ENCODE data around the gene P4HB.
A peak's percentile ranks its signal among the peaks of the same experiment; 100 is the strongest.

P4HB gene

DNA sequence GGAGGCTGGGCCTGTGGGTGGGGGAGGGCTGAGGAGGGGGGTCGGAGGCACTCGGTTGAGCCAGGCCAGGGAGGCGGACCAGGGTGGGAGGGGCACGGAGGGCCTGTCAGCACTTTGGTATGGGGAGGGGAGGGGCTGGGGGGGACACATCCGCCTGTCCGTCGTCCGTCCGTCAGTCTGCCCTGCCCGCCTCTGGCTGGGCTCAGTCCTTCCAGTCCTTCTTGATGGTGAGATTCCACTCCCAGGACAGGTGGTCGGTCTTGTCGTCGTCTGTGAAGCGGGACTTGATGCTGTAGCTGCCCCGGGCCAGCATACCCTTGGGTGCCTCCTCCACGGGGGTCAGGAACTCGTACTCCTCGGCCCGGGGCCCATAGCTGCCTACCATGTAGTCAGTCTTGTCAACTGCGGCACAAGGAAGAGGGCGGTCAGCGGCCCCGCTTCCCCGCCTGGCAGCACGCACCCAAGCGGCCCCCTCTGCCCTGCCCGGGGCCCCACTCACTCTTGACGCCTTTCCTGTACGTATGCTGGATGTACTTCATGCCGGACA lies 8.4 kb upstream of the P4HB start:
- no peak for DNase-seq (ENCODE audit: low read depth in 2 of 2, low spot score in 1 of 2)

DNA sequence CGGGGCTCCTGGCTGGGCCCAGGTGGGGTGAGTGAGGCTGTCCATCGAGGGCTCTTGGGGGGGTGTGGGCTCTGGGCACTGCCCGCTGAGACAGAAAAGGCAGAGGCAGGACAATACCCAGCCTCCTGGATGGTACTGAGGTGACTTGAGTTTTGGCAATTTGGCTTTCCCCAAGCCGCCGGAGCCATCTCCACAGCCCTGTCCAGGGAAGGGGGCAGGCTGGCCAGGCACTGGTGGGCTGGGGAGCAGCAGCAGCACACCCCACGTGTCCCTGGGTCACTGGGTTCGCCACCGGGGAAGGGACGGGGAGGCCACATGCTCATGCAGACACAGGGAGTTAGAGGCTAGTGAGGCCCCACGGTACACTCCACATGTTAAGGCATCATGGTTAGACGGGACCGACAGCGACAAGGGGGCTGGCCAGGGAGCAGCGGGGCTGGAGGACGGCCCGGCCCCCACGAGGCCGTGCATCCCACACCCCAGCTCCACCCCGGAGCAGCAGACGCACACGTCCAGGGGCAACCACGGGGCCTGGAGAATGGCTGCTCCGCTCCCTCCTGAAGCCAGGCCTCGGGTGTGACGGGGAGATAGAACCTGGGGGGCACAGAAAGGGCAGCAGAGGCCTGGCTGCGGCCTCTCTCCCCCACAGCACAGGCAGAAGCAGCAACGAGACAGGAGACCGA lies 7.8 kb upstream of the P4HB start:
- no peak for DNase-seq (ENCODE audit: low read depth in 2 of 2, low spot score in 1 of 2)

DNA sequence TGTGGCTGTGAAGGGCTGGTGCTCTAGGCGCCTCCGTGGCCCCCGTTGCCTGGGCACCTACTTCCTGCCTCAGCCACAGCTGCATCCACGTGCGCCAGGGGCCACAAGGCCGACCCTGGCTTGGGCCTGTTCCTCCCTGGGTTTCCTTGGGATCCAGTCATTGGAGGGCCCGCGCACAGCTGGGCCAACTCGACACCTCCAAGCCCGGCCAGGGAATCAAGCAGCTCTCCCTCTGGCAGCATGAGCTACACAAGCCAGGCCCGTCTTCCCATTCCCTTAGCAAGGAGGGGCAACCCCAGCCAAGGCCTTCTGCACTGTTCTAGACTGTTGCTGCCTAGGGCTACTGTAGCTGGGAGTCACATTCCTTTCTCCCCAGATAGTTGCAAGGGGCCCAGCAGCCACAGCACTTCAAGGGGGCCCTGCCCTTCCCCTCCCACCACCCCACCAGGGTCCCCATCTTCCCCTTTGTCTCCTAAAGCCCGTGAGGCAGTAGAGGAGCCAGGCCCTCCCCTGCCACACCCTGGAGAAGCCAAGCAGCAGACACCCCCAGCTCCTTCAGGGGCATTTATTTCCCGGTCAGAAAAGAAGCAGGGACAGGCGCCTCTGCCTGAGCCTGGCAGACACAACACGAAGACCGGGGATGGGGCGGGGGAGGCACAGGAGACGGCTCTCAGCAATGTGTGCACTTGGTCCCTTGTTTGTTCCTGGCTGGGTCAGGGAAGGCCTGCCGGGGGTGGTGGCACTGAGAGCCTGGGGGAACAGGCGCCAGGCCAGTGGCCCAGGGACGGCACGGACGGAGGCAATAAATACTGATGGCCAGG lies 7.0 kb upstream of the P4HB start:
- DNase-seq (ENCODE audit: low read depth in 2 of 2, low spot score in 1 of 2): no peak

DNA sequence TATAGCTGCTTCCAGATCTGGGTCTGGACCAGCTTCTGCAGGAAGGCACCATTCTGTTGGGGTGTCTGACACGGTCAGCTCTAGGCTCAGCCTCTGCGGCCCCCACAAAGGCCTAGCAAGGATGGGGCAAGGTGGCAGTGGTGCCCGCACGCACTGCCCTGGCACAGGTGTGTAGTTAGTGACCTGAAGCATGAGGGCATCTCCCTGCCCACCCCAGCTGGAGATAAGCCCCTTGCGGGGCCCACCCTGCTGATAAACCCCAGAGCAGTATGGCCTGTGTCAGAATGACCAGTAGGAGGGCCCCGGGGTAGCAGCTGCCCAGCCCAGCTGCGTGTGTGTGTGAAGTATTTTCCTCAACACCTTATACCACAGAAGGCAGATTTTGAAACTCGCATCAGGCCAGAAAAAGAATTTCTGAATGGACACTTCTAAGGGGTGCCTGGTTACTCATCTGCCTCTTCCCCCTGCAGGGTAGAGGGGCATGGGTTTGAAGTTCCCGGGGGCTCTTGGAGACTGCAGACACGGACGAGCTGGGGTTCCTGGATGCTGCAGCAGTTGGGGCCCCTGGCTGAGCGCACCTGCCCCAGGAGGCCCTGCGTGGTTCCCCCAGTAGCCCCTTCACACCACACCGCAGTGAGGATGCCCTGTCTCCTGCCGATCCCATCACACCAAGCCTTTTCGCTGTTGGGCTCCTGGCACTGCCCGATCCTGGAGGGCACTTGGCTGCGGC lies 6.3 kb upstream of the P4HB start:
- DNase-seq (ENCODE audit: low read depth in 2 of 2, low spot score in 1 of 2): no peak

DNA sequence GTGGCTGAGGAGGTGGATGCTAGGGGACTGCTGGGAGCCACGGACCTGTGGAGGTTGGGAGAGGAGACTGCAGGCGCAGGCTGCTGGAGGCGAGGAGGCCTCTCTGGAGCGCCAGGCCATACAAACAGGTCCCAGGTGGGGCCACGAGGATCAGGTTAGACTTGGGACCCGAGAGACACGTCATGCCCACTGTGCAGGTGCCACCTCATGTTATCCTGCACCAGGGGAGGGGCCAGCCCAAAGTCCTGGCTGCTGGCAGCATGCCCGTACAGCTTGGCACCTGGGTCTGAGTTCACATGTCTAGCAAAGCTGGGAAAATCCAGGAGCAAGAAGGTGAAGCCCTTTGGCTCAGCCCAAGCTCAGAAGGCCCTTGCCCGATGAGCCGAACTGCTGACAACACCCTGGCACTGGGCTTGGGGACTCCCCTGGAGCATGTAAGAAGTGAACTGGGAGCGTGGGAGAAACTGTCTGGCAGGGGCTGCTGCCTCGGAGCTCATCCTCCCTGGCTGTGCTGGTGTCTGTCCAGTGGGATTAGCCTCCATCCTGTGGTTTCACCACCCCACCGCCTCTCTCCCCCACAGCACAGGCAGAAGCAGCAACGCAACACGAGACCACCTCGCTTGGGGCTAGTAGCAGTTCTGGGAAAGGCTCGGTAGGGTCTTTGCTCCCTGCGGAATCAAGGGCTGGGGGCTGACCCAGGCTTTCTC lies 5.6 kb upstream of the P4HB start:
- no peak for DNase-seq (ENCODE audit: low read depth in 2 of 2, low spot score in 1 of 2)

DNA sequence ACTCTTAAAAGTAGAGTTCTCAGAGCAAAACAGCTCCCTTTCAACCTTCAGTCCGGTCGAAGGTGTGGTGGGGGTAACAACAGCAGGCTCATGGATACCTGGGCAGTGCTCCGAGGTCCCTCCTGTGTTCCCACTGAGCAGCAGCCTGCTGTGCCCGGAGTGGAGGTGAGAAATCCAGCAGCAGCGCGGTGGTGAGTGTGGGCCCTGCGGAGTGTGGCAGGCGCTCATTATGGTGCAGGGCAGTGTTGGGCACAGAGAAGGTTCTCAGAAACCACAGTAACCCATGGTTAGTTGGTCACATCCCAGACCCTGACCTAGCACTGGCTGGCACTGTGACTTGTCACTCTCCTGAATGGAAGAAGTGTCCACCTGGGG lies 5.0 kb upstream of the P4HB start:
- DNase-seq (ENCODE audit: low read depth in 2 of 2, low spot score in 1 of 2): no peak

DNA sequence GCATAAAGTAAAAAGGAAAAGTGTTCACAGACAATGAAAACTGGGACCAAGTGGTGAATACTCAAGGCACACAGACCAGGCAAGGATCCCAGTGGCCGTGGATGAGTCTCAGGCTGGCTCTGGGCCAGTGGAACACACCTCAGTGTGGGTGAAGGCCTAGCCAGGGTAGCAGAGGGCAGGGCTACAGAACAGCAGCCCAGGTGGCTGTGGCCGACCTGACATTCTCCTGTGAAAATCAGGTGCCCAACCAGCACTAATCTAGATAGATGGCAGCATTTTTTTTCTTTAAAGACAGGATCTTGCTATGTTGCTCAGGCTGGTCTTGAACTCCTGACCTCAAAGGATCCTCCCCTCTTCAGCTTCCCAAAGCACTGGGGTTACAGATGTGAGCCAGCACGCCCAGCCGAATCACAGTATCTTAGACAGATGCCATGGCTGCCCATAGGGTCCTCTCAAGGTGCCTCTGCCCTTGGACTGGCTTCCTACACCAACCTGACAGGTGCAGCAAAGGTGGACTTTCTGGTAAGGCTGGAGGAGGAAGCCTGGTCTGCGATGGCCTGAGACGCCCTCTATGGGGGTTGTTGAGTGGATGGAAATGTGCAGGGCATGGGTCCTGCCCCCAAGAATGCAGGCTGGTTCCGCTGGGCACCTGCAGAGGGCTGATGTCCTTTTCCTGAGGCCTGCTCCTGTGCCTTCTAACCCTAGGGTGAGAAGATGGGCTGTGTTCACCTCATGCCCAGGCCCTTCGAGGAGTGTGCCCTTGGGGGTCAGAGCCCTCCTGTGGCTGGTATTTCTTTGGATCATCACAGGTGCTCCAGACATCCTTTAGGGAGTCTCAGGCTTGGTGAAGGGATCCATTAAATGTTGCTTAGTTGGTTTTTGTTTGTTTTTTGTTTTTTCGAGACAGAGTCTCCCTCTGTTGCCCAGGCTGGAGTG lies 3.8 kb upstream of the P4HB start:
- DNase-seq (ENCODE audit: low read depth in 2 of 2, low spot score in 1 of 2): no peak

DNA sequence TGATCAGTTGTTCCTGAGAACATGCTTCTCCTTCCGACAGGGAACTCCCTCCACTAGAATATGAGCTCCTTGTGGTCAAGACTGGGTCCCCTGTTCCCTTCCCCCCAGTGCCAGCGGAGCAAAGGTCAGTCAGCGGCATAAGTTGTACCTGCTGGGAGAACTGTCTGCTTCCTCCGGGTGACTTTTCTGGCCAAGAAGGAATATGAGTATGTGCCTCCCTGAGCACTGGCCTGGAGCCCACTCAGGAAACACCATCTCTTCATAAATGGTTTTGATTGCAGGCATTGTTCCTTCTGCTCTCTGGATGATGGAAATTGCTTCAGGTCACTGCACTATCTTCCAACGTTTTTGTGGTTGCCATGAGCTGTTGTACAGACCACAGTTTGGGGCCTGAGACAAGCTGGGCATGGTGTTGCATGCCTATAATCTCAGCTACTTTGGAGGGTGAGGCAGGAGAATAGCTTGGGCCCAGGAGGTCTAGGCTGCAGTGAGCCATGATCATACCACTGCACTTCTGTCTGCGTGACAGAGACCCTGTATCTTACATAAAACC lies 2.9 kb upstream of the P4HB start:
- DNase-seq (ENCODE audit: low read depth in 2 of 2, low spot score in 1 of 2): no peak

DNA sequence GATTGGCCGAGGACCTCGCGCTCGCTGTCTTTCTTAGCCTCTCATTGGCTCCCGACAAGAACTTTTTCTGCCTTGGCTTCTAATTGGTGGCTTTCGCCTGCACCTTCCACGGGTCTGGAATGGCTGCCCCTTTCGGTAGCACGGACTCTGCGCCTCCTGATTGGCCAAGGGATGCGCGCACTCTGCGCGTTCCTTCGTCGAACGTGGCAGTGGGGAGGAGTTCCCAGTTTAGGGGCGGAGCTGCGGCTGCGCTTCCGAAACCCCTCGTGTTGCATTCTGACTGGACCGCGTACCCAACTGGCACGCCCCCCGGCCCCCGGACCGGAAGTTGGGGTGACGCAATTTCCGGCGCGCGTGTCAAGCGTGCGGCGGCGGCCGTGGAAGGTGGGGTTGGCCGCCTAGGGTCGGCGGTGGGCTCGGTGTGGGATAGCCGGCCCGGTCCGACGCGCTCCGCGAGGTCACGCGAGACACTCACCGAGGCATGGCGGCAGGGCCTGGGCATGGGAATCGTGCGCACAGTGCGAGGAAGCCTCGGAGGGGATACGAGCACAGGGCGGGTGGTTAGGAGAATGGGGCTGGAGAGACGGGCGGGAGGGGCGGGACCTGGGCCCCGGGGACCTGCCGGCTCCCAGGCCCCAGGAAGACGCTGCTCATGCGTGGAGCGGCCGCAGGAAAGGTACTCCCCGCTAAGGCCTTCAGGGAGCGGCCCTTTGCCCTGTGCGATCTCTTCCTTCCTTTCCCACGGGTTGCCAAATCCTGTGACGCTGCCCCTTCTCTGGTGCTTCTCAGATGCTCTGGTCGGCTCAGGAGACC lies 627 bp upstream of the P4HB start:
- DNase-seq (ENCODE audit: low read depth in 2 of 2, low spot score in 1 of 2): peak; percentile 97 to 99

DNA sequence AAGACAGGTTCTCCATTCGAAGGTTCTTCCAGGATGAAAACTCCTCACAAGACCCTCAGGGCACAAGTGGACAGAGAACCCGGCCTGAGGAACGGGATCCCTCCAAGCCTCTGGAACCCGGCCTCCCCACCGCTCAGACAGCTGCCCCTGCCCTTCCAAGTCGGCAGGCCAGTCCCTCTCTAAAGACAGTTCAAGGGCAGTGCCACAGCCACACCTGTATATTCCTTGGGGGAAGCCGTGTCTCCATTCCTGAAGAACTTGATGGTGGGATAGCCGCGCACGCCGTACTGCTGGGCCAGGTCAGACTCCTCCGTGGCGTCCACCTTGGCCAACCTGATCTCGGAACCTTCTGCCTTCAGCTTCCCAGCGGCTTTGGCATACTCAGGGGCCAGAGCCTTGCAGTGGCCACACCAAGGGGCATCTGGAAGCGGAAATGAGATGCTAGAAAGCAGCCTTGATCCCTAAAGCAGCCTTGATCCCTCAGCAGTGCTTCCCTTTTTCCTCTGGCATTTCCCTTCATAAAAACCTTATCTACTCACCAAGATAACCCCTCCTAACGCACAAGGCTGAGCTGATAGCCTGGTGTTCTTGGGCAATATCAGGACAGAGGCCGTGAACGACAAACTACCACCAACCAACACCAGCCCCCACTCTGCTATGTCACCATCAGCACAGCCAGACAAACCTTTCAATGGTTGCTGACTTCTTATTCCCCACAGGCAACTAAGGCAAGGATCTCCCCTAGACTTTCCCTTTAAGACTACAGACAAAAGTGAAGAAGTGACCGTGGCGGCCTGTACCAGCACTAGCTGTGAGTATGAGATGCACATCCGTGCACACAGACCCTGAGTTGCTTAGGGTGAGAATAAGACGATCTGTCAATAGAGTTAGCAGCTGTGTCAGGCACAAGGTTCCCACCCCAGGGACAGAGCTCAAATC lies 1.1 kb downstream of the P4HB start:
- no peak for DNase-seq (ENCODE audit: low read depth in 2 of 2, low spot score in 1 of 2)

DNA sequence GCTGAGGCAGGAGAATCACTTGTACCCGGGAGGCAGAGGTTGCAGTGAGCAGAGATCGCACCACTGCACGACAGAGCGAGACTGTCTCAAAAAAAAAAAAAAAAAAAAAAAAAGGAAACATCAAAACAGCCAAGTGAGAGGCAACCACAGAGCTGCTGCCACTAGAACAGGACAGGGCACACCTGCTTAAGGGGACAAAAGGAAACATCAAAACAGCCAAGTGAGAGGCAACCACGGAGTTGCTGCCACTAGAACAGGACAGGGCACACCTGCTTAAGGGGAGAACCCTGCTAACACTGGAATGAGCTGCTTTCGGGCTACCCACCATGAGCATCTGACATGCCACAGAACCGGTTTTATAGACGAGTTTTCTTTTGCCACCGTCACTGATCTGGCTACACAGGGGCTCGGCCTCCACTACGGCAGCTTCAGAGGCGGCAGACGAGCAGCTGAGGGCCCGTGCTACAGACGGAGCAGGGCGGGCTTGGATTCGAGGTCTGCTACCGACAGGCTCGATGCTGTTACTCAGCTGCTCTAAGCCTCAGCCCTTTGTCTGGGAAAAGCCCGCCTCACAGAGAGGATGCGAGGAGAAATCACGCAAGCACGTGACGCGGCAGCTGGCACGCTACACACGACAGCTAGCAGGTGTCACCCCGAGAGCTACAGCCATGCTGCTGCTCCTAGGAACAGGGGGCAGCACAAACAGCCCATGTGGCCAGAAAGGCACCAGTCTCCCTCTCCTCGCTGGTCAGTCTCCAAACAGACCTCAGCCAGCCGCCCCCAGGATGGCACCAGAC lies 2.0 kb downstream of the P4HB start:
- no peak for DNase-seq (ENCODE audit: low read depth in 2 of 2, low spot score in 1 of 2)

DNA sequence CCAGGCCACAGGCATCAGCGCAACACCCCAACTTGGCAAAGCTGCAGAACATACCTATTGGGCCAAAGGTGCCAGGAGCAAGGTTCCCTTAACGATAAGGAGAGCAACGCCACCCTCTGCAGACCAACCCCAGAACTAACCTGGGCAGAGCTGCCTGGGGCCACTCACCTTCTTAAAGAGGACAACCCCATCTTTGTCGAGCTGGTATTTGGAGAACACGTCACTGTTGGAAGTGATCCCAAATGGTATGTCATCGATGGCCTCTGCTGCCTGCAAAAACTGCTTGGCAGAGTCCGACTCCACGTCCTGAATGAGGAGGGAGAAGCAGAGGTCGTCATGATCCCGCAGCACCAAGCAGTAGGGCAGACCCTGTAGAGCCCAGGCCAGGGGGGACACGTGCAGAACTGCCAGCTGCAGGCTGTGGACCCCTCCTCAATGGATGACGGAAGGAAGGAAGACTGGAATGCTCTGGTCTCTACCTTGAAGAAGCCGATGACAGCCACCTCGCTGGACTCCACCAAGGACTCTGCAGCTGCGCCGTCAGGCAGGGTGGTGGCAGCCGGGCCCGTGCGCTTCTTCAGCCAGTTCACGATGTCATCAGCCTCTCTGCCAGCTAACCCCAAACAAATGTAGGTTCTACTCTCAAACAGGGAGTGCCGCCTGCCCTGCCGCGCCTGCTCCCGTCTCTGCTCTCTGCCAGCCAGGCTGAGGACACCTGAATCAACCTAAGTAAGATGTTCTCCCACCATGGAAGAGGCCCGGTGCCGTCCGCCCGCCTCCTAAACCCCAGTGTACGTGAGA lies 5.2 kb downstream of the P4HB start:
- DNase-seq (ENCODE audit: low read depth in 2 of 2, low spot score in 1 of 2): no peak

DNA sequence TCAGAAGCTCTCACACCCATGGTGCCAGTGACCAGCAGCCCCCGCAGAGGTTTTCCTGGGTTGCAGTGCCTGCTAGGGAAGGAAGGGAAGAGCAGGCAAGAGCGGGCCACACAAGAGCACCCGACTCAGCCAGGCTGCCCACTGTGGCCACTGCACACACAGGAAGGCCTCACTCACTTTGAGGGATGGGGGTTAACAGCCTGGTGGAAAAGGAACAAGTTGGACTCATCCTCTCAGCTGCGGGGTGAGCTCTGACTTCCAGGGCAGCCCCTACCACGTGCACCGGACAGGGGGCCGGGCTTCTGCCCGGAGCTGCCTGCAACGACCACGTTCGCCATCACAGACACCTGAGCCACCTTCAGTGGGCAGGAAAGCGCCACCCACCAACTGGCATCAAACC lies 8.1 kb downstream of the P4HB start:
- no peak for DNase-seq (ENCODE audit: low read depth in 2 of 2, low spot score in 1 of 2)

DNA sequence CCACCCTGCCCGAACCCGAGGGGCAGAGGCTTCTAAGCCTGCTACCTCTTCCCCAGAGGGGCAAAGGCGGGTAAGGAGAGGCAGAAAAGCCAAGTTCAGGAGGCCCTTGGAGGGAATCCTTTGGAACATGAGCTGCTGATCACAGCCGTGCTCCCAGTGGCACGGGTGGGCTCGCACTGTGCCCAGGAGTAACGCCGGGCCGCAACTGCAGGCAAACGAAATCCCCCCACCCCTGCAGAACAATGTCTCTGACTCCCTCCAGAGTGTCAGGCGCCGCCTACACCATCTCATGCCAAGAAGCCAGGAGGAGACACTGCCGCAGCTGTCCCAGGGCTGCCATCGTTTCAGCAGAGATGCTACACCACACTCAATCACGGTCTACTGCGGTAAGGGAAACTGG lies 8.9 kb downstream of the P4HB start:
- no peak for DNase-seq (ENCODE audit: low read depth in 2 of 2, low spot score in 1 of 2)

DNA sequence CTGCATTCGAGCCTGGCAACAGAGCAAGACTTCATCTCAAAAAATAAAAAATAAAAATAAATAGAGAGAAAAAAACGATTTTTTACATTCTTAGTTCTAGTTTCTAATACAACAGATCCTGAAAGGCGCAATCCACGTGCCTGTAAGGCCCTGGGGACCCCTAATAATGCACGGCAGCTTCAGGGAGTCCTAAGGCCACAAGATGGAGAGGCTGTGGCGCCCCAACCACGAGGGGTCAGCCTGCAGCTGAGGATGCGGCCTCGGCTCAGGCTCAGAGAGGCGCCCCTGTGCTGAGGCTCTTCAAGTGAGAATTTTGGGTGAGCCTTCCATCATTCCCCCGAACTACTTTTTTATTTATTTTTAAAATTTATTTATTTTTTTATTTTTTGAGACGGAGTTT lies 10.9 kb downstream of the P4HB start:
- DNase-seq (ENCODE audit: low read depth in 2 of 2, low spot score in 1 of 2): no peak

All from stimulated activated CD8-positive, alpha-beta memory T cell treated with anti-CD3 and anti-CD28 coated beads, Interleukin-4, amount 100 ng/mL, for 4 hours (primary cell).